ENCODE results near the gene LIPH. TPM values are rescaled to one million over a fixed set of nuclear protein-coding genes. Genes with fewer than 3 reads are reported as not detected.

The LIPH gene
- total and polyA plus RNA-seq, 2 of the 8 experiments (the other 6 are each of a cell fraction or from before 2014, with no cell fraction given), result 0.08 TPM; not detected in 1

GRCh38 chr3:185585859-185586685, 33.7 kb upstream of the LIPH start, which contains the start of gene SENP2 (continued):
- no peak for TF ChIP-seq CHD7 (IDR thresholded peaks at IDR 0.05; ENCODE audit: insufficient replicate concordance, low read length)
- peak; percentile 44 to 82; a peak in 2 of 4 replicates for TF ChIP-seq SIN3A (conservative IDR thresholded peaks at IDR 0.05 in 1 of 2, IDR thresholded peaks at IDR 0.05 in 1 of 2; ENCODE audit: low read depth in 1 of 2, low read length in 2 of 2)
- TF ChIP-seq RAD21 (IDR thresholded peaks at IDR 0.05 in 1 of 2, conservative IDR thresholded peaks at IDR 0.05 in 1 of 2; ENCODE audit: low read depth in 2 of 2, low read length in 2 of 2), result 0 out of 4 replicates have a peak, but pooled peaks of 1 of the 2 experiments have one; percentile 1
- peak; percentile 59 for TF ChIP-seq KDM4A (IDR thresholded peaks at IDR 0.05; ENCODE audit: low read depth, low read length, severe bottlenecking)
- TF ChIP-seq CTCF (IDR thresholded peaks at IDR 0.05; ENCODE audit: control extremely low read depth in 1 of 3, insufficient read depth in 1 of 3, low read depth in 1 of 3, low read length in 3 of 3), result no peak
- TF ChIP-seq TCF12 (IDR thresholded peaks at IDR 0.05; ENCODE audit: low read depth, low read length), result no peak

Data from H1 (cell line).